ENCODE data around the gene CFAP52.

The CFAP52 gene

GRCh38 chr17:9677896-9678295, 101.5 kb downstream of the CFAP52 start:
- TF ChIP-seq REST (IDR thresholded peaks at IDR 0.05; ENCODE audit: insufficient read depth in 1 of 2, low read depth in 2 of 2, low read length in 2 of 2), result no peak
- no peak for TF ChIP-seq POLR2AphosphoS5 (IDR thresholded peaks at IDR 0.05; ENCODE audit: low read depth, low read length)
- TF ChIP-seq TAF1 (IDR thresholded peaks at IDR 0.05; ENCODE audit: borderline replicate concordance, insufficient read depth, low read length), result no peak
- no peak for TF ChIP-seq FOXP2 (optimal IDR thresholded peaks at IDR 0.05; ENCODE audit: borderline replicate concordance, extremely low read depth, extremely low read length, insufficient read depth)
- no peak for TF ChIP-seq SIN3A (IDR thresholded peaks at IDR 0.05; ENCODE audit: borderline replicate concordance, insufficient read depth, low read length)

GRCh38 chr17:9684955-9685621, 108.6 kb downstream of the CFAP52 start:
- TF ChIP-seq FOXP2 (optimal IDR thresholded peaks at IDR 0.05; ENCODE audit: borderline replicate concordance, extremely low read depth, extremely low read length, insufficient read depth) (no peak), POLR2AphosphoS5 (IDR thresholded peaks at IDR 0.05; ENCODE audit: low read depth, low read length) (no peak), TAF1 (IDR thresholded peaks at IDR 0.05; ENCODE audit: borderline replicate concordance, insufficient read depth, low read length) (no peak)

Measured in PFSK-1 (cell line).